GM12878 (cell line): Measurements from ENCODE around the gene CNTN4. TPM values are rescaled to one million over a fixed set of nuclear protein-coding genes. Genes with fewer than 3 reads are reported as not detected.

ENCODE experiments used
- ATAC-seq: fragments of 200-7000 bp; cut with Tn5 transposase; 3 replicates; pipeline ENCODE4 v1.9.1; 2020; ENCODE audit warnings: mild to moderate bottlenecking, moderate library complexity
- BruUV-seq: library from RNA; stranded (reverse); fragments of 400-500 nt; replicated peaks from 2 replicates; lab custom pipeline; 2021; lab: Mats Ljungman, UMichigan
- CTCF ChIA-PET: fragments of 300-600 bp; sonication (Branson Sonifier 250); formaldehyde crosslinking; extraction: SDS; loops from one replicate; lab custom pipeline; 2021; ENCODE audit warnings: inconsistent platforms; lab: Yijun Ruan, JAX
- POLR2A ChIA-PET: fragments of 350-600 bp; formaldehyde crosslinking; extraction: SDS; loops from one replicate; lab custom pipeline; 2021; ENCODE audit warnings: inconsistent platforms; lab: Charles Lee
- RAD21 ChIA-PET: fragments of 300-600 bp; sonication (Branson Sonifier 250); formaldehyde crosslinking; loops from one replicate; lab custom pipeline; 2023; ENCODE audit warnings: antibody characterized with exemption; ENCODE audit not compliant: unreplicated experiment; lab: Charles Lee
- SMC1A ChIA-PET: fragments of 300-600 bp; sonication (Branson Sonifier 250); formaldehyde crosslinking; loops from one replicate; lab custom pipeline; 2023; ENCODE audit not compliant: unreplicated experiment, uncharacterized antibody; lab: Charles Lee
- DNase-seq: peaks from one replicate; pipeline ENCODE4 v3.0.0-alpha.2; 2011; ENCODE audit warnings: low read depth, low spot score
- FAIRE-seq: peaks from 3 replicates; lab custom pipeline; 2011; peaks lifted over from hg19 to GRCh38; lab: Jason Lieb, UNC
- H2AFZ ChIP-seq: 2 replicates; pipeline ENCODE4 v1.6.0; 2011; ENCODE audit warnings: low read depth, low read length, control low read depth; ENCODE audit not compliant: control insufficient read depth
- H3K27ac ChIP-seq: 2 replicates; pipeline ENCODE4 v1.5.1; 2011; ENCODE audit warnings: control low read depth; ENCODE audit not compliant: control insufficient read depth, insufficient read depth
- H3K27me3 ChIP-seq, 2 experiments: replicated peaks in 1 of 2; 2 replicates each; pipeline versions ENCODE4 v1.6.0 to v1.6.1; 2011; ENCODE audit warnings: low read length in 1 of 2; ENCODE audit not compliant: control insufficient read depth in 2 of 2, insufficient read depth in 2 of 2
- H3K36me3 ChIP-seq, 2 experiments: 2 replicates each; pipeline ENCODE4 v1.5.1; 2011; ENCODE audit warnings: low read length in 1 of 2; ENCODE audit not compliant: control insufficient read depth in 2 of 2, insufficient read depth in 2 of 2
- H3K4me1 ChIP-seq: 2 replicates; pipeline ENCODE4 v1.6.1; 2011; ENCODE audit warnings: mild to moderate bottlenecking, low read length, moderate library complexity, mixed read lengths; ENCODE audit not compliant: control insufficient read depth, insufficient read depth
- H3K4me2 ChIP-seq: 2 replicates; pipeline ENCODE4 v1.6.0; 2011; ENCODE audit warnings: control low read depth; ENCODE audit not compliant: control insufficient read depth, insufficient read depth
- H3K4me3 ChIP-seq: fragments of 200-600 bp; sonication (generic); 2 replicates; pipeline ENCODE4 v1.5.1; 2016
- H3K79me2 ChIP-seq: 2 replicates; pipeline ENCODE4 v1.6.0; 2011; ENCODE audit warnings: low read length; ENCODE audit not compliant: control insufficient read depth, insufficient read depth
- H3K9ac ChIP-seq: 2 replicates; pipeline ENCODE4 v1.8.0; 2011; ENCODE audit warnings: low read length, control low read depth, mixed read lengths; ENCODE audit not compliant: control insufficient read depth, insufficient read depth
- H3K9me3 ChIP-seq: replicated peaks from 3 replicates; pipeline ENCODE4 v1.5.1; 2011; ENCODE audit warnings: mild to moderate bottlenecking, low read length; ENCODE audit not compliant: control insufficient read depth, insufficient read depth
- H4K20me1 ChIP-seq: 2 replicates; pipeline ENCODE4 v1.6.0; 2011; ENCODE audit not compliant: control insufficient read depth, insufficient read depth
- WGBS: methylation state at CpG from one replicate; pipeline ENCODE4 v1.1.6; 2016; ENCODE audit warnings: low lambda C conversion rate; ENCODE audit not compliant: insufficient replicate concordance, insufficient coverage; ENCODE audit errors: missing lambda C conversion rate; 5-methylcytosine and 5-hydroxymethylcytosine counted together
- in situ Hi-C: fragments of 300-500 bp; cut with MboI; formaldehyde crosslinking; loops from 9 replicates; pipeline ENCODE4 v1.14.3; 2018; ENCODE audit warnings: mixed read lengths
- intact Hi-C: fragments of 100-400 bp; cut with micrococcal nuclease; formaldehyde crosslinking; loops from one replicate; pipeline ENCODE4 v1.14.2; 2022; ENCODE audit not compliant: unreplicated experiment
- polyA plus RNA-seq, 11 experiments: library from polyadenylated mRNA; depleted of rRNA in 4 of 11; unstranded in 6 of 11; stranded (reverse) in 5 of 11; fragments of >200 nt; fragmentation: Nextera tagmentation in 4 of 11; fragmentation: Illumina TruSeq in 1 of 11; extraction: Ambion mirVana in 4 of 11; extraction: Trizol in 1 of 11; gene quantifications; 1 replicate in 1 of 11; 2 replicates in 10 of 11; pipeline versions ENCODE4 v1.2.1 to v1.2.3, GENCODE V29; 2011 to 2016; ENCODE audit warnings: inconsistent platforms in 2 of 11, missing spikeins in 2 of 11, low read depth in 1 of 11
- total RNA-seq, 4 experiments: library from RNA; depleted of rRNA in 3 of 4; stranded (reverse); fragments of >200 nt in 3 of 4; fragmentation: Illumina TruSeq in 1 of 4; extraction: Trizol in 1 of 4; gene quantifications; 2 replicates each; pipeline versions ENCODE4 v1.2.1 to v1.2.3, GENCODE V29; 2013 to 2021
- TF ChIP-seq, protein P1 (sequence below): fragments of 450-650 bp; IDR thresholded peaks from 2 replicates; pipeline ENCODE4 v1.6.1; 2017; ENCODE audit warnings: mild to moderate bottlenecking, moderate library complexity
- TF ChIP-seq, protein P2 (sequence below): fragments of 450-650 bp; conservative IDR thresholded peaks from 2 replicates; pipeline ENCODE4 v1.6.1; 2017; ENCODE audit warnings: mild to moderate bottlenecking, moderate library complexity
- TF ChIP-seq, protein P3 (sequence below): IDR thresholded peaks from 2 replicates; pipeline ENCODE4 v1.6.1; 2012; ENCODE audit warnings: mild to moderate bottlenecking, low read depth, low read length

Gene CNTN4
- total and polyA plus RNA-seq, 10 of the 15 experiments (the other 5 are each of a cell fraction or from before 2014, with no cell fraction given) = 0.05 to 0.43 (median 0.15) TPM; not detected in 1

DNA sequence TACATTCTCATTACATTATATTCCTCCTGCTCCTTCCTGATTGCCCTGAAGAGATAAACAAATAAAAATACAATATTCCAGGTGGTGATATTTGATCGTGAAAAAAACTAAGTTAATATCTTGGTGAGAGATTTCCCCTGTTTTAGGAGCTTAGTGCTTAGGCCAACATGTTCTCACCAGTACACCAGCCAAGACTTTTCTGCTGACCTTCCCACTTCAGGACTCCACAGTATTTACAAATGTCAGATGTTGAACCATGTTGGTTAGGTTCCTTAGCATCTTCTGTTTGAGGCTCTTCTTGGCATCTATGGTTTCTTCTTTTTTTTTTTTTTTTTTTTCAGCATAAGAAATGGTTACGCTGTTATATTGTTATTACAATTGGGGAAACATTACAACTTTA lies 764.5 kb downstream of the CNTN4 start (continued):
- TF ChIP-seq, protein P1, sequence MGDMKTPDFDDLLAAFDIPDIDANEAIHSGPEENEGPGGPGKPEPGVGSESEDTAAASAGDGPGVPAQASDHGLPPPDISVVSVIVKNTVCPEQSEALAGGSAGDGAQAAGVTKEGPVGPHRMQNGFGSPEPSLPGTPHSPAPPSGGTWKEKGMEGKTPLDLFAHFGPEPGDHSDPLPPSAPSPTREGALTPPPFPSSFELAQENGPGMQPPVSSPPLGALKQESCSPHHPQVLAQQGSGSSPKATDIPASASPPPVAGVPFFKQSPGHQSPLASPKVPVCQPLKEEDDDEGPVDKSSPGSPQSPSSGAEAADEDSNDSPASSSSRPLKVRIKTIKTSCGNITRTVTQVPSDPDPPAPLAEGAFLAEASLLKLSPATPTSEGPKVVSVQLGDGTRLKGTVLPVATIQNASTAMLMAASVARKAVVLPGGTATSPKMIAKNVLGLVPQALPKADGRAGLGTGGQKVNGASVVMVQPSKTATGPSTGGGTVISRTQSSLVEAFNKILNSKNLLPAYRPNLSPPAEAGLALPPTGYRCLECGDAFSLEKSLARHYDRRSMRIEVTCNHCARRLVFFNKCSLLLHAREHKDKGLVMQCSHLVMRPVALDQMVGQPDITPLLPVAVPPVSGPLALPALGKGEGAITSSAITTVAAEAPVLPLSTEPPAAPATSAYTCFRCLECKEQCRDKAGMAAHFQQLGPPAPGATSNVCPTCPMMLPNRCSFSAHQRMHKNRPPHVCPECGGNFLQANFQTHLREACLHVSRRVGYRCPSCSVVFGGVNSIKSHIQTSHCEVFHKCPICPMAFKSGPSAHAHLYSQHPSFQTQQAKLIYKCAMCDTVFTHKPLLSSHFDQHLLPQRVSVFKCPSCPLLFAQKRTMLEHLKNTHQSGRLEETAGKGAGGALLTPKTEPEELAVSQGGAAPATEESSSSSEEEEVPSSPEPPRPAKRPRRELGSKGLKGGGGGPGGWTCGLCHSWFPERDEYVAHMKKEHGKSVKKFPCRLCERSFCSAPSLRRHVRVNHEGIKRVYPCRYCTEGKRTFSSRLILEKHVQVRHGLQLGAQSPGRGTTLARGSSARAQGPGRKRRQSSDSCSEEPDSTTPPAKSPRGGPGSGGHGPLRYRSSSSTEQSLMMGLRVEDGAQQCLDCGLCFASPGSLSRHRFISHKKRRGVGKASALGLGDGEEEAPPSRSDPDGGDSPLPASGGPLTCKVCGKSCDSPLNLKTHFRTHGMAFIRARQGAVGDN = no peak

DNA sequence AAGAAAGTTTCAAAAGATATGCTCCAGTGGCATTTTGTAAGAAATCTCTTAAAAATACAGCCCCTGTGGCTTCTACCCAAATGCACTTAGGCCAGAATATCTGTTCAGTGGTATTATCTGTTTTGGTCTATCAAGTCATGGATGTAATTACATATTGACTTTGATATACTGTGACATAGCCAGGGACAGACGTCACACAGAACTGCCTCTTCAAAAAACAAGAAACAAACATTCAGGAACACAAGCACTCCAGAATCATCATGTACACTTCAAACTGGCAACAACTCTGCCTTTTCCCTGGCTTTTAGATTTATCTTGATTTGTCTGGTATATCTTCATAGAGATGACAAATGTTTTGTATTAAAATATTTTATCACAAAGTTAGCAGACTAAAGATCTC lies 771.2 kb downstream of the CNTN4 start:
- Histone ChIP-seq H3K27me3 (no peaks in the 10 kb centered on the region; a peak in 1 of 4 replicates), H3K4me3 (no peak overlapping the region), H3K4me1 (no peaks in the 10 kb centered on the region), H3K4me2 (no peak overlapping the region), H4K20me1 (no peaks in the 10 kb centered on the region), H2AFZ (no peak overlapping the region), H3K27ac (no peak overlapping the region), H3K9me3 (no peaks in the 10 kb centered on the region), H3K9ac (no peak overlapping the region), H3K36me3 (no peaks in the 10 kb centered on the region), H3K79me2 (no peaks in the 10 kb centered on the region)
- ChIA-PET POLR2A (no interaction called here), SMC1A (no interaction called here), CTCF (interaction anchor here (0.7 kb wide), 1 partner anchor 308 kb away, joined by 3 read pairs; no protein-coding TSS in a partner anchor), RAD21 (no interaction called here)
- in situ Hi-C loops (no loop called here), intact Hi-C loops (no loop called here)
- ATAC-seq (no peak), FAIRE-seq (no peak), DNase-seq (no peak)
- WGBS = 71% methylated on average over 1 of the region's 1 CpG
- no TSS peak for BruUV-seq
- TF ChIP-seq, protein P1 = no peak
- TF ChIP-seq, protein P2, sequence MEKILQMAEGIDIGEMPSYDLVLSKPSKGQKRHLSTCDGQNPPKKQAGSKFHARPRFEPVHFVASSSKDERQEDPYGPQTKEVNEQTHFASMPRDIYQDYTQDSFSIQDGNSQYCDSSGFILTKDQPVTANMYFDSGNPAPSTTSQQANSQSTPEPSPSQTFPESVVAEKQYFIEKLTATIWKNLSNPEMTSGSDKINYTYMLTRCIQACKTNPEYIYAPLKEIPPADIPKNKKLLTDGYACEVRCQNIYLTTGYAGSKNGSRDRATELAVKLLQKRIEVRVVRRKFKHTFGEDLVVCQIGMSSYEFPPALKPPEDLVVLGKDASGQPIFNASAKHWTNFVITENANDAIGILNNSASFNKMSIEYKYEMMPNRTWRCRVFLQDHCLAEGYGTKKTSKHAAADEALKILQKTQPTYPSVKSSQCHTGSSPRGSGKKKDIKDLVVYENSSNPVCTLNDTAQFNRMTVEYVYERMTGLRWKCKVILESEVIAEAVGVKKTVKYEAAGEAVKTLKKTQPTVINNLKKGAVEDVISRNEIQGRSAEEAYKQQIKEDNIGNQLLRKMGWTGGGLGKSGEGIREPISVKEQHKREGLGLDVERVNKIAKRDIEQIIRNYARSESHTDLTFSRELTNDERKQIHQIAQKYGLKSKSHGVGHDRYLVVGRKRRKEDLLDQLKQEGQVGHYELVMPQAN = no peak
- TF ChIP-seq, protein P3, sequence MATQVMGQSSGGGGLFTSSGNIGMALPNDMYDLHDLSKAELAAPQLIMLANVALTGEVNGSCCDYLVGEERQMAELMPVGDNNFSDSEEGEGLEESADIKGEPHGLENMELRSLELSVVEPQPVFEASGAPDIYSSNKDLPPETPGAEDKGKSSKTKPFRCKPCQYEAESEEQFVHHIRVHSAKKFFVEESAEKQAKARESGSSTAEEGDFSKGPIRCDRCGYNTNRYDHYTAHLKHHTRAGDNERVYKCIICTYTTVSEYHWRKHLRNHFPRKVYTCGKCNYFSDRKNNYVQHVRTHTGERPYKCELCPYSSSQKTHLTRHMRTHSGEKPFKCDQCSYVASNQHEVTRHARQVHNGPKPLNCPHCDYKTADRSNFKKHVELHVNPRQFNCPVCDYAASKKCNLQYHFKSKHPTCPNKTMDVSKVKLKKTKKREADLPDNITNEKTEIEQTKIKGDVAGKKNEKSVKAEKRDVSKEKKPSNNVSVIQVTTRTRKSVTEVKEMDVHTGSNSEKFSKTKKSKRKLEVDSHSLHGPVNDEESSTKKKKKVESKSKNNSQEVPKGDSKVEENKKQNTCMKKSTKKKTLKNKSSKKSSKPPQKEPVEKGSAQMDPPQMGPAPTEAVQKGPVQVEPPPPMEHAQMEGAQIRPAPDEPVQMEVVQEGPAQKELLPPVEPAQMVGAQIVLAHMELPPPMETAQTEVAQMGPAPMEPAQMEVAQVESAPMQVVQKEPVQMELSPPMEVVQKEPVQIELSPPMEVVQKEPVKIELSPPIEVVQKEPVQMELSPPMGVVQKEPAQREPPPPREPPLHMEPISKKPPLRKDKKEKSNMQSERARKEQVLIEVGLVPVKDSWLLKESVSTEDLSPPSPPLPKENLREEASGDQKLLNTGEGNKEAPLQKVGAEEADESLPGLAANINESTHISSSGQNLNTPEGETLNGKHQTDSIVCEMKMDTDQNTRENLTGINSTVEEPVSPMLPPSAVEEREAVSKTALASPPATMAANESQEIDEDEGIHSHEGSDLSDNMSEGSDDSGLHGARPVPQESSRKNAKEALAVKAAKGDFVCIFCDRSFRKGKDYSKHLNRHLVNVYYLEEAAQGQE = no peak
